Right lobe of liver (tissue), 4 donors: ENCODE data around the gene AUH.

ENCODE experiments used
- POLR2A ChIP-seq: fragments of 450-650 bp; IDR thresholded peaks from one replicate; pipeline ENCODE4 v1.6.1; 2017; ENCODE audit warnings: antibody characterized with exemption, mild to moderate bottlenecking
- TF ChIP-seq, protein P1 (sequence below), 4 donors: fragments of 200-600 bp in 3 of 4; fragments of 450-650 bp in 1 of 4; IDR thresholded peaks; one replicate each; pipeline versions ENCODE4 v1.5.1 to v1.8.0; 2016 to 2022; ENCODE audit warnings: antibody characterized with exemption in 4 of 4, mild to moderate bottlenecking in 2 of 4
- donor health status: DM: no; HTN: no; CAD: no.
- donor health status: DM: no; HTN: no; CAD: no.
- donor health status: DM: no; HTN: yes; CAD: no.

DNA sequence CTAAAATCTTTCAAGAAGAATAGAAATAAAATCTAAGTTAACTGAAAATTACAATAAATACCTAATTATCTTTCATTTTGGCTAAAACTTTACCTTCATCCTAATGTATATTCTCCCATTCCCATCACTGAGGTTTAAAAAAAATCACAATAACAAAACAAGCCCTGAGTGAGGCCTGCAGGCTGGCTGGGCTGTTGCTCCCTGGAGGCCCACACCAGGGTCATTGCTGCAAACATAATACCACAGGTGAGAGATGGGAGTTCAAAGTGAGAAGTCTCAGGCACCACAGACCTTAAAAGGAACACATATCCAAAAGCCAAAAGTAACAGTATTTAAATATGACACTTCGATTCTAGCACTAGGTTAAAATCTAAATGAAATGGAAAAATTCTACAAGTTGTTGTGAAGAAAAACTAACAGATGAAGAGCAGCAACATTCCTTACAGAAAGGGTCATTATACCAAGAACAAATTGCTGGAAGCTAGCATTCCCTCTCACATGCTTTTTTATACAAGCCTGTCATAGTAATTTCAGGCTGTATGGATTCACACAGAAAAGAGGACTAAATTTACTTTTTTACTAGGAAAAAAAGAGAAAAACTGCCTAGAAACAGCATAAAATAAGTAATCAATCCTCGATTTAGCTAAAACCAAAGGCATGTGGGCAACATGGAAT lies 57.8 kb downstream of the AUH start:
- TF ChIP-seq, protein P1, sequence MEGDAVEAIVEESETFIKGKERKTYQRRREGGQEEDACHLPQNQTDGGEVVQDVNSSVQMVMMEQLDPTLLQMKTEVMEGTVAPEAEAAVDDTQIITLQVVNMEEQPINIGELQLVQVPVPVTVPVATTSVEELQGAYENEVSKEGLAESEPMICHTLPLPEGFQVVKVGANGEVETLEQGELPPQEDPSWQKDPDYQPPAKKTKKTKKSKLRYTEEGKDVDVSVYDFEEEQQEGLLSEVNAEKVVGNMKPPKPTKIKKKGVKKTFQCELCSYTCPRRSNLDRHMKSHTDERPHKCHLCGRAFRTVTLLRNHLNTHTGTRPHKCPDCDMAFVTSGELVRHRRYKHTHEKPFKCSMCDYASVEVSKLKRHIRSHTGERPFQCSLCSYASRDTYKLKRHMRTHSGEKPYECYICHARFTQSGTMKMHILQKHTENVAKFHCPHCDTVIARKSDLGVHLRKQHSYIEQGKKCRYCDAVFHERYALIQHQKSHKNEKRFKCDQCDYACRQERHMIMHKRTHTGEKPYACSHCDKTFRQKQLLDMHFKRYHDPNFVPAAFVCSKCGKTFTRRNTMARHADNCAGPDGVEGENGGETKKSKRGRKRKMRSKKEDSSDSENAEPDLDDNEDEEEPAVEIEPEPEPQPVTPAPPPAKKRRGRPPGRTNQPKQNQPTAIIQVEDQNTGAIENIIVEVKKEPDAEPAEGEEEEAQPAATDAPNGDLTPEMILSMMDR (IDR thresholded peaks at IDR 0.05), result no peak
- TF ChIP-seq POLR2A, result no peak
